PC-3 (cell line): ENCODE results near the gene CTXND2. TPM values are rescaled to one million over a fixed set of nuclear protein-coding genes. Genes with fewer than 3 reads are reported as not detected.
A peak's percentile ranks its signal among the peaks of the same experiment; 100 is the strongest.

Experiments
- ATAC-seq: fragments of 200-7000 bp; cut with Tn5 transposase; 2 replicates; pipeline ENCODE4 v1.9.1; 2020; ENCODE audit warnings: mild to moderate bottlenecking, moderate library complexity
- BruUV-seq: library from RNA; stranded (reverse); fragments of 400-500 nt; replicated peaks from 2 replicates; lab custom pipeline; 2021; lab: Mats Ljungman, UMichigan
- CTCF ChIA-PET: fragments of 300-600 bp; sonication (Branson Sonifier 250); formaldehyde crosslinking; loops from one replicate; lab custom pipeline; 2022; ENCODE audit warnings: antibody characterized with exemption; lab: Charles Lee
- POLR2A ChIA-PET: fragments of 300-600 bp; sonication (Branson Sonifier 250); formaldehyde crosslinking; loops from one replicate; lab custom pipeline; 2022; ENCODE audit warnings: antibody characterized with exemption; ENCODE audit not compliant: unreplicated experiment; lab: Charles Lee
- DNase-seq: peaks from one replicate; pipeline ENCODE4 v3.0.0-alpha.2; 2015
- H2AFZ ChIP-seq: fragments of 300-600 bp; sonication (generic); 2 replicates; pipeline ENCODE4 v1.6.0; 2016; ENCODE audit warnings: antibody characterized with exemption, low read length
- H3F3A ChIP-seq: fragments of 300-600 bp; sonication (generic); one replicate; pipeline ENCODE4 v1.6.0; 2017; ENCODE audit warnings: antibody characterized with exemption, low read length, control low read depth, mild to moderate bottlenecking; ENCODE audit not compliant: unreplicated experiment
- H3K27ac ChIP-seq: fragments of 300-600 bp; sonication (generic); 2 replicates; pipeline ENCODE4 v1.5.1; 2016; ENCODE audit warnings: mild to moderate bottlenecking, low read length
- H3K27me3 ChIP-seq: fragments of 300-600 bp; sonication (generic); 2 replicates; pipeline ENCODE4 v1.6.1; 2016; ENCODE audit warnings: low read length, mixed read lengths
- H3K36me3 ChIP-seq: fragments of 300-600 bp; sonication (generic); 2 replicates; pipeline ENCODE4 v1.6.1; 2016; ENCODE audit warnings: low read depth, mixed run types, low read length, mixed read lengths
- H3K4me1 ChIP-seq: fragments of 300-600 bp; sonication (generic); 2 replicates; pipeline ENCODE4 v1.5.1; 2016; ENCODE audit warnings: low read length; ENCODE audit not compliant: insufficient read depth
- H3K4me2 ChIP-seq: fragments of 300-600 bp; sonication (generic); 2 replicates; pipeline ENCODE4 v1.6.0; 2016; ENCODE audit warnings: low read length
- H3K4me3 ChIP-seq: fragments of 300-600 bp; sonication (generic); 2 replicates; pipeline ENCODE4 v1.5.1; 2016; ENCODE audit warnings: mild to moderate bottlenecking, low read length, mixed read lengths
- H3K79me2 ChIP-seq: fragments of 300-600 bp; sonication (generic); 2 replicates; pipeline ENCODE4 v1.6.1; 2017; ENCODE audit warnings: low read length, mixed read lengths
- H3K9ac ChIP-seq: fragments of 300-600 bp; sonication (generic); 2 replicates; pipeline ENCODE4 v1.6.0; 2016; ENCODE audit warnings: mild to moderate bottlenecking, low read length
- H3K9me2 ChIP-seq: fragments of 300-600 bp; sonication (generic); replicated peaks from 2 replicates; pipeline ENCODE4 v1.6.1; 2016; ENCODE audit warnings: mixed run types, low read length, mixed read lengths
- H3K9me3 ChIP-seq: fragments of 300-600 bp; sonication (generic); 2 replicates; pipeline ENCODE4 v1.6.1; 2016; ENCODE audit warnings: low read length, mixed read lengths
- H4K20me1 ChIP-seq: fragments of 300-600 bp; sonication (generic); 2 replicates; pipeline ENCODE4 v1.6.1; 2016; ENCODE audit warnings: low read length, mixed read lengths
- CTCF ChIP-seq: fragments of 300-600 bp; sonication (generic); conservative IDR thresholded peaks from 2 replicates; pipeline ENCODE4 v1.5.1; 2017; ENCODE audit warnings: antibody characterized with exemption, low read depth, mild to moderate bottlenecking, low read length
- EZH2 ChIP-seq: fragments of 300-600 bp; sonication (generic); IDR thresholded peaks from one replicate; pipeline ENCODE4 v1.6.1; 2017; ENCODE audit warnings: antibody characterized with exemption, mild to moderate bottlenecking, low read length; ENCODE audit not compliant: unreplicated experiment
- EZH2phosphoT487 ChIP-seq: fragments of 300-600 bp; sonication (generic); IDR thresholded peaks from 2 replicates; pipeline ENCODE4 v1.6.1; 2018; ENCODE audit warnings: mild to moderate bottlenecking, antibody characterized with exemption, low read length, borderline replicate concordance
- intact Hi-C: fragments of 100-400 bp; cut with micrococcal nuclease; formaldehyde crosslinking; loops from 2 replicates; pipeline ENCODE4 v1.9.0; 2023
- total RNA-seq: library from RNA; depleted of rRNA; stranded (reverse); fragments of >200 nt; gene quantifications from 2 replicates; pipeline ENCODE4 v1.2.3, GENCODE V29; 2014

Gene CTXND2
- total RNA-seq, 1 experiment from 2014 or later, result not detected

DNA sequence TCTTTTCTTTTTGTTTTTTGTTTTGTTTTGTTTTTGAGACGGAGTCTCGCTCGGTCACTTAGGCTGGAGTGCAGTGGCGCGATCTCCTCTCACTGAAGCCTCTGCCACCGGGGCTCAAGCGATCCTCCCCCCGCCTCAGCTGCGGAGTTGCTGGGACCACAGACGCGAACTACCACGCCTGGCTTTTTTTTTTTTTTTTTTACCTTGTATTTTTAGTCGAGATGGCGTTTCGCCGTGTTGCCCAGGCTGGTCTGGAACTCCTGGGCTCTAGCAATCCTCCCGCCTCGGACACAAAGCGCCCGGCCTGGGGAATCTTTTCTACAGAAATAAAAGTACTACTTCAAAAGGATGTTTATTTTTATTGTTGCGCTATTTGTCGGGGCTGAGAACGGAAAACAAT lies 38.1 kb downstream of the CTXND2 start:
- H3K27ac ChIP-seq, result no peak overlapping the region
- H3K9me3 ChIP-seq, result no peaks in the 10 kb centered on the region
- H3K9ac ChIP-seq, result peak overlapping the region; percentile 92
- no peaks in the 10 kb centered on the region for H3K27me3 ChIP-seq
- H3K36me3 ChIP-seq, result peaks cover 16% of the 10 kb centered on the region
- no peaks in the 10 kb centered on the region for H4K20me1 ChIP-seq
- TF ChIP-seq EZH2, result no peak
- TF ChIP-seq EZH2phosphoT487, result no peak
- no peak for TF ChIP-seq CTCF
- peaks cover 15% of the 10 kb centered on the region for H3K4me1 ChIP-seq
- no TSS peak for BruUV-seq
- H3K9me2 ChIP-seq, result no peaks in the 10 kb centered on the region
- H3F3A ChIP-seq, result no peaks in the 10 kb centered on the region
- ATAC-seq (no peak), DNase-seq (peak; percentile 15)
- peak overlapping the region; percentile 87 for H3K4me2 ChIP-seq
- POLR2A ChIA-PET, result no interaction called here
- CTCF ChIA-PET, result interaction anchor here (0.7 kb wide), 1 partner anchor 82 kb away, joined by 4 read pairs; no protein-coding TSS in a partner anchor
- H3K4me3 ChIP-seq, result peak overlapping the region; percentile 81
- intact Hi-C loops, result loop anchor here (5.0 to 10.0 kb wide), 3 partner anchors 90 to 363 kb away; no protein-coding TSS in a partner anchor
- peak overlapping the region; percentile 93 for H2AFZ ChIP-seq
- H3K79me2 ChIP-seq, result peaks cover 22% of the 10 kb centered on the region

DNA sequence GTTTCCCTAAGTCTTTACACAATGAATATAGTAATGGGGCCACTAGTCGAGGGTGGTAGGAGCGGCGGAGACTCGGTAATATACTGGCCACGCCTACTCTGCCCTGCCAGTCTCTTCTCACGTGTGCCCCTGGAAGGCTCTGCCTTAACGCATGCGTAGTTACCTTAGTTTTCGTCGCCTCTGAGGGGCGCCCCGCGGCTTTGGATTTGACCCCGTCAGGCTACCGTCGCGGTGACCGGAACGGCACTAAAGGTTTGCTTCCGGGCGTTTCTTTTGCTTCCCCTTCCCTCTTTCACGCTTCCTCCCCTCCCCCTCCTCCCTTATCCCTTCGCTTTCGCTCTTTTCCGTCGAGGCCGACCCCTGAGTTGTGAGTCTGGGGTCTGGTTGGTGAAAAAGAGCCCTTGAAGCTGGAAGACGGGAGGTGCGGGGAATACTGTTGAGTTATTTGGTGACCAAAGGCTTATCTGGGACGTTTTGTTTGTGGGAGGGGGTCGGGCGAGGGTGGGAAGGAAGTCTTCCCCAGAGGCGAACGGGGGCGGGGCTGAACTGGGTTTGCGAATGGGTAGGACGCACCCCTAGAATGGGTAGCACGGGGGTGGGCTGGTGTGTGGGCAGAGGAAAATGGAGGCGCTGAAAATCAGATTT lies 39.3 kb downstream of the CTXND2 start, which contains the start of gene SETDB1:
SETDB1 (plus strand) TSS at position 267 of the 645 bp plus-strand sequence. CDS start 1,352 bp downstream, outside the sequence.
- ATAC-seq (peak; percentile 90), DNase-seq (peak; percentile 99)
- Histone ChIP-seq H3K9ac (peak within 1 kb of the TSS; percentile 92), H3K4me1 (peaks cover 15% of the 10 kb centered on the region), H3K79me2 (peaks cover 22% of the 10 kb centered on the region), H3K27ac (peak within 1 kb of the TSS; percentile 71), H3K4me2 (peak within 1 kb of the TSS; percentile 87), H3K27me3 (no peaks in the 10 kb centered on the region), H3K4me3 (peak within 1 kb of the TSS; percentile 81), H3K36me3 (peaks cover 25% of the 10 kb centered on the region), H2AFZ (peak within 1 kb of the TSS; percentile 93), H4K20me1 (no peaks in the 10 kb centered on the region), H3K9me2 (no peaks in the 10 kb centered on the region), H3F3A (no peaks in the 10 kb centered on the region), H3K9me3 (no peaks in the 10 kb centered on the region)
- ChIA-PET CTCF (no interaction called here), POLR2A (interaction anchor here (0.5 kb wide), 1 partner anchor 346 kb away, joined by 4 read pairs; the partner anchor contains the start of gene MCL1)
- intact Hi-C loops, result loop anchor here (5.0 to 10.0 kb wide), 3 partner anchors 91 to 364 kb away; no protein-coding TSS in a partner anchor
- no TSS peak for BruUV-seq
- TF ChIP-seq EZH2 (no peak), EZH2phosphoT487 (no peak), CTCF (no peak)

- TF ChIP-seq EZH2phosphoT487 (no peak), EZH2 (no peak), CTCF (no peak)
These were observed 40.7 kb downstream of the CTXND2 start for GRCh38 chr1:150927624-150928023.

More at GRCh38 chr1:150927624-150928023, 40.7 kb downstream of the CTXND2 start:
- Histone ChIP-seq H3F3A (no peaks in the 10 kb centered on the region), H3K36me3 (peaks cover 37% of the 10 kb centered on the region), H3K27ac (no peak overlapping the region), H3K79me2 (peaks cover 22% of the 10 kb centered on the region), H3K4me2 (no peak overlapping the region), H2AFZ (no peak overlapping the region), H3K9ac (no peak overlapping the region), H3K9me2 (no peaks in the 10 kb centered on the region), H3K4me3 (no peak overlapping the region), H4K20me1 (no peaks in the 10 kb centered on the region), H3K4me1 (peaks cover 9% of the 10 kb centered on the region), H3K9me3 (peaks cover 4% of the 10 kb centered on the region; the same call in 1 of the 2 replicates), H3K27me3 (no peaks in the 10 kb centered on the region)
- no peak for ATAC-seq
- intact Hi-C loops, result loop anchor here (5.0 to 10.0 kb wide), 3 partner anchors 93 to 365 kb away; no protein-coding TSS in a partner anchor
- CTCF ChIA-PET, result no interaction called here
- POLR2A ChIA-PET, result no interaction called here
- DNase-seq, result no peak
- BruUV-seq, result no TSS peak
